HG03097 (cell line): ENCODE measurements around the gene RFT1.

Experiments
- ATAC-seq: cut with Tn5 transposase; IDR thresholded peaks from one replicate; pipeline ENCODE4 v1.9.1; 2021; ENCODE audit not compliant: unreplicated experiment, low FRiP score

RFT1 gene

DNA sequence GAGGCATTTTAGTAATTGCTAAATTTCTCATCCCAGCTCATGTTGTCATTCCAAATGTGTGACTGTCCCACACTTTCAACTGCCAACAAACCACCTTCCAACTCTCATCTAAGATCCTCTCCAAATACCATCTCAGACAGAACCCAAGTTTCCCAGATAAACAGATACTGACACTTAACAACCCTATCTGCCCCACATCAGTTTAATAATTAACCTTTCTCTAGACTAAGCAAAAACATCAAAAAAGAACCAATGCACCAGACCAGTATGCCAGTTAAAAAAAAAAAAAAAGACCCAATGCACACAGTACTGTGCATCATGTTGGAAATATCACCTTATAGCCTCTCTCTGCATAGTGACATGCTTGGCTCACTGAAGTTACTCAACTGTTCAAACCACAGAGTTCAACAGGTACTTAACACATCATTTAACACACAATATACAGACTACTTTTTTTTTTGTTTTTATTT lies 89.8 kb downstream of the RFT1 start:
- no peak for ATAC-seq

DNA sequence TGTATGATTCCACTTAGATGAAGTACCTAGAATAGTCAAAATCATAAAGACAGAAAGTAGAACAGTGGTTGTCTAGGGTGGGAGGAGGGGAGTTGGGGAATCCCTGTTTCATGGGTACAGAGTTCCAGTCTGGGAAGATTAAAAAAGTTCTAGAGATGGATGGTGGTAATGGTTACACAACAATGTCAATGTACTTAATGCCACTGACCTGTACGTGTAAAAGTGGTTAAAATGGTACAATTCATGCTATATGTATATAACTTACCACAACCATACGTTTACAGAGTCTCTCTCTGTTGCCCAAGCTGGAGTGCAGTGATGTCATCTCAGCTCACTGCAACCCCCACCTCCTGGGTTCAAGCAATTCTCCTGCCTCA lies 90.9 kb downstream of the RFT1 start:
- ATAC-seq, result no peak

DNA sequence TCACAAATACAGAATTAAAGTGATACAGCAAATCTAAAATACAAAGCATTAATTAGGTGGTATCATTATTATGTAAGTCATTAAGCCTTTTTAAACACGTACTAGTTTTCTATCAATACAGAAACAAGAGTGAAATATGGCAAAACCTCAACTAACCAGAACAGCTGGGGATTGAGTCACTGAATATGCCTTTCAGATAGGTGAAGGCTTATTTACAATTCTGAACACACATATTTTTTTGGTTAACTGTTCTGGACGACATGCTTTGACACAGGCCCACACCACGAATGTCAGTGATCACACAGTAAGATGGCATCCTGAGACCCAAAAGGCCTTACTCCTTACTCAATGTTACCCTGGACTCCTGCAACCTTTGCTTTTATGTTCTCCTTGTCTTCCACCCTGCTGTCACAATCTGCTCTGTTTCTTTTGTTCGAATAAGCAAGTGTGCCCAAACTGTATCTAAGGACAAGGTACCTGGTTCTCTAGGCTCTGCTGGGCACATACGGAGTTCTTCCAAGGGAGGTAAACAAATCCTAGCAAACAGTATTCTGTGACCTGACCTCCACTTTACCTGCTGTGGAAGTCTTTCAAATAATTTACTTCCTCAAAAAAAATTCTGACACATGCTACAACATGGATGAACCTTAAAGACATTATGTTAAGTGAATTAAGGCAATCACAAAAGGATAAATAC lies 91.4 kb downstream of the RFT1 start:
- no peak for ATAC-seq
